Measurements from ENCODE around the gene NCOA6.

NCOA6 gene

DNA sequence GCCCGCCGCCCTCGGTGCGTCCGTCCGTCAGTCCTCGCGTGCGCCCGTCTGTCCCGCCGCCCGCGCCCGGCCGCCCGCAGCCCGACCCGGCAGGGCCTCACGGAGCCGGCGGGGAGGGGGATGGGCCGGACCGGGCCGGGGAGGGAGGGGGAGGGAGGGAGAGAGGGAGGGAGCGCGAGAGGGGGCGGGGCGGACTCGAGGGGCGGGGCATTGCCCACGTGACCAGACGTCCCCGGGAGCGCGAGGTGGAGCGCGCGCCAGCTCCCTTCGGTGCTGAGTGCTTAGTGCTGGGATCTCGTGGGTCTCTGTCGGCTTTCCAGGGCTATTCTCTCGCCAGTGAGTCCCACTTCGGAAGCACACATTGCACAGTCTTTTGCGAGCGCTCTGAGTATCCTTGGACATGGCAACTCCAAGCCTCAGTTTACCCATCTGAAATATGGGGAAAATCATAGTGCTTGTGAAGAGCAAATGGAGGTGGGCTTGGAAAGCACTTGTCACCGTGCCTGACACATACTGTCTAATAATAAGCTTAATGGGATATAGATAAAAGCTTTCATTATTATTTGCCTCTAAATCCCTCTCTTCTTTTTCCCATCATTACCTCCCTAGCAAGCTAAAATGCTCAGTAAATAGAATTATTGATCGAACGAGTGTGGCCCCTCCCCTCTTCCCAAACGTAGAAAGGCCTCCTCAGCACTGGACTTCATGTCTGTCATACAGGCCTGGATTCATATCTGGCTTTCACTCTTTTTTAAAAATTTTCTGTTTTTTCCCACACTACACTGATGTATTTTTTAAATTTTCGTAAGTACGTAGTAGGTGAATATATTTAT lies at the start of gene NCOA6:
Gene NCOA6, minus strand, starts transcription at position 122 of the 833 bp plus-strand sequence. CDS start 43,296 bp downstream, outside the sequence.
- DNase-seq: peak; percentile 91

DNA sequence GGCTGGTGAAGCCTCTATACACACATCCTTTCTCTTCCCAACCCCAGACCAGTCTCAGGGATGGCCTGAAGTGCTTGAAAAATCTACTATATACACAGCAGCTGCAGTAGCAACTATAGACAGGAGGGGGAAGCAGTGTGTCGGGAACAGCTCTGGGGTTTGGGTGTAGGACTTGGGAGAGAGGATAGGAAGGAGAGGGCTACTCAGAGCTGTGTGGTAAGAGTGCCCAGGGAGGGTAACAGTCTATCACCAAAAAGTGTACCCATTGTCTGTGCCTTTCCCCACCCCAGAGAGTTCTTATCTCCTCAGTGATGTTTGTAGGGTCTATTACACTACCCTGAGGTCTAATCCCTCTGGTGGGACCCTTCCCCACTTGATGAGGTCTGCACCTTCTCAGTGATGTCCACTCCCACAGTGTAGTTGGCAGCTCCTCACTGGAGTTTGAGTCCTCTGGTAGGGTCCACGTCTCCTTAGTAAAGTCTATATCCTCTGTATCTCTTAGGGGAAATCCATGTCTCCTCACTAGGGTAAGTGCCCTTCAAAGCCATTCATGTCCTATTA lies 48.7 kb upstream of the NCOA6 start:
- DNase-seq: peak; percentile 83

GRCh38 chr20:34873583-34874093 lies 48.2 kb upstream of the NCOA6 start:
- no peak for DNase-seq

DNA sequence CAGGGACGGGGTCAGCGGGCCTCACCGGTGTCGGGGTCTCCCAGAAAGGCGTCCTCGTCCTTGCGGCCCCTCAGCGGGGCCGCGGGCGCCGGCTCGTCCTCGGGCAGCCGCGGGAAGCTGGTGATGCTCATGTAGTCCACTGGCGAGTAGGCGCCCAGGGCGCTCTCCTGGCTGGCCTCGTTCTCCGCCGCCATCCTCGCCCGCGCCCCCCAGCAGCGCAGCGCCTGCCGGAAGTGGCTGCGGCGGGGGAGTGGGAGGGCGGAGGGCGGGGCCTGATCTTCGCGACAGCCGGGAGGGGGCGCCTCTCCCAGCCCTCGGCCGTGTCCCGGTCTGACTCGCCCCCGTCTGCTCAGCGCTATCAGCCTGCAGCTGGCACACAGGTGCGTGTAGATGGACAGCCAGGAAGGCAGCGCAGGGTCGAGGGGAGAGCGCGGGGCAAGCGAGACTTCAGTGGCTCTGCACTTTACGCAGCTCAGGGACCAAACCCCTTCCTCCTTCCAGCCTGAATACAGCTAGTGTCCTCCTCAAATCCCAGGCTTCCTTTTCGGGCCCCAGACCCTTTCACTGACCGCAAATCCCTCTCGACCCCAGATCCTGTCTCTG lies 47.3 kb upstream of the NCOA6 start, which contains the start of gene GGT7:
Gene GGT7, minus strand, starts transcription at position 235 of the 603 bp plus-strand sequence. Its CDS starts 41 bp downstream, at position 194.
- DNase-seq: peak; percentile 88

DNA sequence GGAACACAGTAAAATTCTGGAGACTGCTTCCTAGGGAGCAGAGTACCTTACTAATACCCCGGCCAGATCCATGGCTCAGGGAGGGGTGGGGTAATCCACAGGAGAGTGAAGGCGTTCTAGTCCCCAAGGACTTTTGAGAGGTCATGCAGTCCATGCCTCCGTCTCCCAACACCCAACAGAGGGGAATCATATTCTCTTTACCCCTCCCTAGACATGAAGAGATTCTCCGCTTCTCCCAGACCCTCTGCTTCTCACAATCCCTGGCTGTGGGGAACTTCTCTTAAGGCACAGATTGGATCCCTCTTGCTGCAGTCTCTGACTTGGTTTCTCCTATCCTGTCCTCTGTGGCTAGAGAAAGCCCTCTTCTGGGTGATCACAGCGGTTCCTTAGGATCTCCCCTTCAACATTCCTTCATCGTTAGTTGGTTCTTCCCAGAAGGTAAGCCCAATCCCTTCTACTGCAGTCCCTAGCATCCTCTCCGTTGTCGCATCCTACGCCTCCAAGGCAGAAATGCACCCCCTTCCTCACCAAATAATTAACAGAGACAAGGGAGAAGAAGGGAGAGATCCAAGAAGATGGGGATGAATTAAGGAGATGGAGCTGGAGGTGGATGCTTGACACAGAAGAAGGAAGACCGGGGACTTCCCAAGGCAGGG lies 46.6 kb upstream of the NCOA6 start:
- DNase-seq: no peak

DNA sequence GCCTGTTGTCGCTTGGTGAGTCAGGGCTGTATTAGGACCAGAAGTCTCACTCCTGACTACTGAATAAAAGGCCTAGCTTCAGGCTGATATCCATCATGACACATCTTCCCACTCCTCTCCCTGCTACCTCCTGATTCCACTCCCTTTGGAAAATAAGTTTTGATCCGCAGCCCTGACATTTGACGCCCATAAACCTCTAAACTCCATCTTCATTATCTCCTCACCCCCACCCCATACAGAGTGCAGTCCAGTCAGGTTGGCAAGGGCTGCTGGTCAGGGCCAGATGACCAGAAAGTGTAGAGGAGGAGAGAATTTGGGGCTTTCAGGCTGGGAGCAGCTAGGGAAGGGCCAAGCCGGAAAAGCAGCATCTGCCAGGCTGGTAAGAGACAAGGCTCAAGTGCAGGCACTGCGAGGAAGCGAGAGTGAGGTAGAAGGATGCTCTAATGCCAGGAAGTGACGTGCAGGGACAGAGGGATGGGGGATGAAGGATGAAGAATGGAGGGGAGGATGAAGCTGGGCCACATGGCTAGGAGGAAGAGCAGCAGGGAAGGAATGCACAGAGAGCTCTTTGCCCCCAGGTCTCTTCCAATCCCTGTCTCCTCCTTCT lies 46.0 kb upstream of the NCOA6 start:
- DNase-seq: no peak

DNA sequence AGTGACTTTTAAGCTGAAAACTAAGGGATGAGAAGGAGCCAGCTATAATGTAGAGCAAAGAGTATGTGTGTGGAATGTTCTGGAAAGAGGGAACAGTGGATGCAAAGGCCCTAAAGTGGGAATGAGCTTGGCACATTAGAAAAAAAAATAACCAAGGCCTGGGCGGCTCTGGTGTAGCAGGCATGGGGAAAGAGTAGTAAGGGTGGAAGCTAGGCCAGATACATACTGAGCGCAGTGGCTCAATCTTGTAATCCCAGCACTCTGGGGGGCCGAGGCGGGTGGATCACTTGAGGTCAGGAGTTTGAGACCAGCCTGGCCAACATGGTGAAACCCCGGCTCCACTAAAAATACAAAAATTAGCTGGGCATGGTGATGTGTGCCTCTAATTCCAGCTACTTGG lies 38.8 kb upstream of the NCOA6 start:
- no peak for DNase-seq

DNA sequence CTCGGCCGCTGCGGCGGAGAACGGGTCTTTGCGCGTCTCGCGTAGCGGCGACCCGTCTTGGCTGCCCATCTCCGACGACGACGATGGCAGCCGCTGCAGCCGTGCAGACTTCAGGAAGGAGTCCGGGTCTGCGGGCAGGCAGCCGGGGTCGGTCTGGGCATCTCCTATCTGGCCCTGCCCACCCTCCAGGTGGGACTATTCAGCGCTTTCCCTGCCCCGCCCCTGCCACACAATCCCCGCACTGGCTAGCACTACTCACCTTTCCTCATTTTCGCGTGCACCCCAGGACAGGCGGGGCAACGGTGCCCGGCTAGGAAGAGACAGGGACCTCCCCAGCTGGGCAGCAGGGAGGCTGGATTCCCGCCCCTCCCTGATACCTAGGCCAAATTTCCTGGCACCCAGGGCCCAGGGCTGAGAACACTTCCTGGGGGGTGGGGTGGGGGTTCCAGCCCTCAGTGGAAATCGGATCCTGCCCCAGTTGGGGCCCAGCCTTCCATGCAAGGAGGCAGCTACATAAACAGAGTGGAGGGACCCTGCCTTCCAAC lies 38.0 kb upstream of the NCOA6 start:
- no peak for DNase-seq

GRCh38 chr20:34862724-34863123 lies 37.3 kb upstream of the NCOA6 start:
- DNase-seq: no peak

- no peak for DNase-seq
Measured at GRCh38 chr20:34861386-34862084, 36.1 kb upstream of the NCOA6 start.

DNA sequence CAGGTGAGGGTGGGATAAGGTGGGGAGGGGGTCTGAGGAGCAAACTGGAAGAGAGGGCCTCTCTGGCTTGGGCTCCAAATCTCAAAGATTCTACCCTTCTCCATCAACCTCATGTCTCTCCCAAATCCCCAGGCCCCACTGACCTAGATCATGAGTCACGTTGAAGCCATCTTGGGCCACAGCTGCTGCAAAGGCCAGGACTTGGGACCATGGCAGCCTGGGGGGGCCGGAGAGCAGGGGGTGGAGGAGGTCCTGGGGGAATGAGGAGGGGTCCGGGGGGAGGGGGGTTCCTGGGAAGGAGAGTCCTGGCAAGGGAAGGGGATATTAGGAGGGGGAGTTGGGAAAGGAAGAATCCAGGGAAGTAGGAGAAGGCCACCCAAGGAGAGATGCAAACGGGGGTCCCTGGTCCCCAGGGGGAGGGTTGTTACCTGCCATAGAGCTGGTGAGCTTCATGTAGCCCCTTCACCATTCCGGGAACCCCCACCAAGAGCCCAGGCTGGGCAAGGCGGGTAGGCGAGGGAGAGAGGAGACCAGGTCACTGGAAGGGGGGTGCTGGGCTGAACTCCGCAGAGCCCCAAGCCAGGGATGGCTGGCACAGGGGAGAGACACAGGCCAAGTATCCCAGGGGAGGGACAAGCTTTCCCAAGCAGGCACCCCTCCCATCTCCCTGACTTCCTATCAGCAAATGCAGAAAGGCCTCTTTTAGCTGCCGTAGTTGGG lies 34.5 kb upstream of the NCOA6 start:
- no peak for DNase-seq

- DNase-seq: no peak
Measured at GRCh38 chr20:34859367-34859766, 33.9 kb upstream of the NCOA6 start.

DNA sequence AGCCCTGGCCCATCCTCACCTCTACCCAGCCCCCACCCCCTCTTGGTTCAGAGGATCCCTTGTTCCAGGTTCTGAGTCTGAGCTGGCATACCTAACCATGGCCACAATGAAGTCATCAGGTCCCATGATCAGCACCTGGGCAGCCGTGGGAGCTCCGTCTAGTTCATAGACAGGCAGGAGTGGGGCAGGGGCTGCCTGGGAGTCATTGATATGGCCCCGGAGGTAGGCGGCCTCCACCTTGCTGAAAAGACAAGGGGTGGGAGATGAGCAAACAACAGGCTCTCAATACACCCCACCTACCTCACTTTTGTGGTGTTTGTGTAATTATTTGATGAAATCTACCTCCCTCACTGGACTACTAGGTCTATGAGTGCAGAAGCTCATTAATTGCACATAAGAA lies 26.8 kb upstream of the NCOA6 start:
- DNase-seq: no peak

DNA sequence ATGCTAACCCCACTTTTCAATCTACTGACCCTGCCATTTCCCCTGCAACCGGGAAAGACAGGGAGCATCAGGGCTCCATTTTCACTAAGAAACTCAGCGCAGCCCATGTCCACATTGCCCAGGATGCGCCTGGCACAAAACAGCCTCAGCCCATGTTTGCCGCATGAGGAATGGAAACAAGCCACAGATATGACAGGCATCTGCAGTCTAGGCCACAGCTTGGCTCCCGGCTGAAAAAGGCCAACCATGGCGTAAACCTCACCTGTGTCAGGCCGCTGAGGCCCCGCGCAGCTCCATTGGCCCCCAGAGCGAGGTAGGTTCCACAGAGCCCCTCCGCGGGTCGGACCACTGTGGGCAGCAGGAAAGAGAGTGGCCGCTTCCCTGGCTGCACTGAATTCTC lies 25.5 kb upstream of the NCOA6 start:
- DNase-seq: no peak

DNA sequence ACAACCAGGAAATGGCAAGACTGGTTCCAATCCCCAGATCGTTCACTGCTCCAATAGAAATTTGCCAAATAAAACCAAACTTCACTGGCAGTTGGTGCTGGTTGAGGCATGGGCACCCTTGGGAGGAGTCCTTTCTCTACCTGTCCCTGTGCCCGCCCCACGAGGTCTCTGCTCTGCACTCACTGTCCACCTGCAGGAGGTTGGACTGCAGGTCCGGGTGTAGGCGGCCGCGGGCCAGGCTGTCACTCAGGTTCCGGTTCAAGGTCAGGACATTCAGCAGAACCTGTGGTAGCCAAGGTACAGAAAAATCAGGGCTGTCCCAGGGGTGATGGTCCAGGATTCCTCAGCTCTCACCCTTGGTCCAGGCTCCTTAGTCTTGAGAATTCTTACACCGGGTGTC lies 24.3 kb upstream of the NCOA6 start:
- DNase-seq: no peak

DNA sequence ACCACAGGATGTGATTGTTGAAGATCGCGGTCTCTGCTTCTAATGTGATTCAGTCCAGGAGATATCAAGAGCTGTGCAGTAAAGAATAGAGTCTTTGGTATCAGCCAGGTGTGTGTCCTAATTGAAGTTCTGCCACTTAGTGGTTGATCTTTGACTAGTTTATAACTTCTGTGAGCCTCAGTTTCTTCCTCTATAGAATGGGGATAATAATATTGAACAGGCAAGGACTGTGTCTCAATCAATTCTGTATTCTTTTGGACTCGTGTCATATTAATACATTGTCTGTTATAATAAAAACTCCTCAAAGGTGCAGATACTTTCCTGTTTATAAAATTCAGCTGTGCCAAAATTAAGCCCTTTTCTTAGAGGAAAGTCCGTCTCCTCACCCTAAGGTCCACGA lies 23.1 kb upstream of the NCOA6 start:
- DNase-seq: no peak

GRCh38 chr20:34843421-34843820 lies 18.0 kb upstream of the NCOA6 start:
- no peak for DNase-seq

DNA sequence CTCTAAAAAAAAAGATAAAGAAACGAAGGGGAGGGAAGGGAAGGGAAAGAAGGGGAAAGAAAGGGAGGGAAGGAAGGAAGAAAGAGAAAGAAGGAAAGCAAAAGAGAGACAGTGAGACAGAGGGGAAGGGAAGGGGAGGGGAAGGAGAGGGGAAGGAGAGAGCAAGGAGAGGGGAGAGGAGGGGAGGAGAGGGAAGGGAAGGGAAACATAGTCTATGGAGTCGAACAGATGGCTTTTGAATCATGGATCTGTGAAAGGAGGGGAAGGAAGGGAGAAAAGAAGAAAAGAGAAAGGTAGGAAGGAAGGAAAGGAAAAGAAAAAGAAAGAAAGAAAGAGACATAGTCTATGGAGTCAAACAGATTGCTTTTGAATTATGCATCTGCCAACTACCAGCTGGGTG lies 16.7 kb upstream of the NCOA6 start:
- DNase-seq: no peak

GRCh38 chr20:34834459-34834893 lies 9.0 kb upstream of the NCOA6 start:
- peak; percentile 37 for DNase-seq

- DNase-seq: no peak
Measured at GRCh38 chr20:34831936-34832335, 6.5 kb upstream of the NCOA6 start.

DNA sequence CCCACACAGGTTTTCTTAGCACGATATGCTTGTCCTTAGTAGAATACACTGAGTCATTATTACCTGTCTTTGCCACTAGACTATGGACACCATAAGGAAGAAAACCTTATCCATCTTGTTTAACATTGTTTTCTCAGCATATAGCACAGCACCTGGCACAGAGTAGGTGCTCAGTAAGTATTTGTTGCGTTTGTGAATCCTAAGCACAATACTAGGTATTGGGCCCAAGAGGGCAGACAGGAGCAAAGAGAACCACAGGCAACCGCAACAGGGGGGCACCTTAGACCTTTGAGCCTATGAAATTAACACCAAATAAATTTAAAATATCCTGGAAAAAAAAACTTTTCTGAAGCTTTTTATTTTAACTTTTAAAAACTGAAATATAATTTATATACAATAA lies 3.7 kb upstream of the NCOA6 start:
- no peak for DNase-seq

Measured in activated CD4-positive, alpha-beta T cell treated with anti-CD3 and anti-CD28 coated beads, Interleukin-2, Interleukin-6, amounts not matched to agents 100 ng/mL and 50 ng/mL, durations not matched to agents 16 hours and 8 hours (primary cell).